ENCODE data around the gene IRGQ. TPM values are rescaled to one million over a fixed set of nuclear protein-coding genes. Genes with fewer than 3 reads are reported as not detected.
"Not testable (repeated sequence)": the region's sequence is repeated elsewhere in the genome, so short reads cannot be mapped to it uniquely, and the experiment has no call there.

The IRGQ gene
- polyA plus RNA-seq, 1 donor = 13.8 TPM

DNA sequence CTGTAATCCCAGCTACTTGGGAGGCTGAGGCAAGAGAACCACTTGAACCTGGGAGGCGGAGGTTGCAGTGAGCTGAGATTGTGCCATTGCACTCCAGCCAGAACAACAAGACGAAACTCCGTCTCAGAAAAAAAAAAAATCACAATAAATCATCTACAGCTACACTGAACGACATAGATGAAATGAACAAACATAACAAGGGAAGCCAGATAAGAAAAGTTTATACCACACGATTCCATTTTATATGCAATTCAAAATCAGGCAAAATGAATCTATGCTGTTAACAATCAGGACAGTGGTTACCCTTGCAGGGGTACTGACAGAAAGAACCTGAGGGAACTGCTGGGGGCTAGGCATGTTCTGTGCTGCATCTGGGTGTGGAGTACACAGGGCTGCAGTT is 26.3 kb downstream of the IRGQ start:
- no peak for DNase-seq

- DNase-seq = no peak
Observed at GRCh38 chr19:43564800-43565199, 31.1 kb downstream of the IRGQ start.

GRCh38 chr19:43563816-43564457 is 32.0 kb downstream of the IRGQ start:
- DNase-seq = no peak

DNA sequence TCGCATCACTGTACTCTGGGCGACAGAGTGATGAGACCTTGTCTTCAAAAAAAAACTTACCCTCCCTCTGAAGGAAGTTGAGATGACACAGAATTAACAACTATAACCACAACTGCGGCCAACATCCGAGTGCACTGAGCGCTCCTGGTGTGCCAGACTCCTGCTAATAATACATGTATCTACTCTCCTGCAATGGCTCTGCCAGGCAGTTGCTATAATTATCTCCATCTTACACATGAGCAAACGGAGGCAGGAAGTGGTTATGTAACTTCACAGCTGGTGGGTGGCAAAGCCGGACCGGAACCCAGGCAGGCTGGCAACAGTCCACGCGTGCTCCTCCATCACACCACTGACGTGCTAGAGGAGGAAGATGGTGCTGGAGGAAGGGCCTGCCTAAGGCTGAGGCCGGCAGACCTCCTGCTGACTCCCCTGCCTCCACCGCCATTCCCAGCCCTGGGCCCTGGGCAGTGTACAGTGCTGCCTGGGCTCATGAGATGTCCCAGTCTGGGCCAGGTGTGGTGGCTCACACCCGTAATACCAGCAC is 33.2 kb downstream of the IRGQ start:
- peak; percentile 67 for DNase-seq

GRCh38 chr19:43562226-43562697 is 33.7 kb downstream of the IRGQ start:
- no peak for DNase-seq

DNA sequence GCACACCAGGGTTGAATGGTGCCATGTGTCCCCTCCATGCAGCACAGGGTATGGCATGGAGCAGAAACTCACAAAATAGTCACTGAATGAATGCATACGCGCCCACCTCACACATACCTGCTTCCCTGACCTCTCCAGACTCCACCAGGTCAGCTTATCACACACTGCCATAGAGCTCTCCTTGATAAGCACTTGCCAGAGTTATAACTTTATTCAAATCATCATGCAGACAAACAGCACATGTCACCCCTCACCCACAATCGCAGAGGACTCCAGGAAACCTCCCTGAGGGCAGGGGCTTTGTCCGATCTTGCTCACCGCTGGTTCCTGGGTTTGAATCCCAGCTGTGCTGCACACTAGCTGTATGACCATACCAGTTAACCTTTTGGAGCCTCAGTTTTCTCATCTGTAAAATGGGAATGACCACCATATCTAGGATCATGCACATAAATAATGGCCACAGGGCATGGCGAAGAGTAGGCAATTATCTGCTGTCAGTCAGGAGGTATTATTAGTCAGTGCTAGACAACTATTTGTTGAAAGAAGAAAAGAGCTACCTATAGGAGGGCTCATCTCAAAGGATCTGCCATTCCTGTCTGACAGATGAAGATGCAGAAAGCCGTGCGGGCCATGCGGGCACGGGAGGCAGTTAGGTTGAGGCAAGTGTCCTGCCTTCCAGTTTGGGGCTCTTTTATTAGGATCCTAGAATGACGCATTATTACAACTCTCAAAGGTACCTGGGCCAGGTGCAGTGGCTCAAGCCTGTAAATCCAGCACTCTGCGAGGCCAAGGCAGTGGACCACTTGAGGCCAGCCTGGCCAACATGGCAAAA is 34.6 kb downstream of the IRGQ start:
- DNase-seq = no peak

DNA sequence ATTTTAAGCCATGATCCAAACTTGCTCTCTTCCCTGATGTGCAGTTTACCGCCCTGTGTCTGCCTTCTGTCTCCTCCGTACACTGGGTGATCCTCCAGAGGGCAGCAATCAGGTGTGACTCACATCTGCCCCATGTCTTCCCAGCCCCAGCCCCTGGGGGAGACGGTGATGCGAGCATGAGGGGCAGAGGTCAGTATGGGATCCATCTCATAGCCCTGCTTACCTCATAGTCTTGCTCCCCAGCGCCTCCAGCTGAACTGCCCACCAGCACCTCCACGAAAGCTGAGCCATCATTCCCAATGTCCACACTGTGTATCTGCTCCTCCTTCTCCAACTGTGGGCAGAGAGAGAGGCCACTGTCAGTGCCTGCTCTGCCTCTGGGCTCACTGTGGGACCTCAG is 35.2 kb downstream of the IRGQ start:
- no peak for DNase-seq

GRCh38 chr19:43555185-43555770 is 40.7 kb downstream of the IRGQ start:
- DNase-seq = peak; percentile 69

- no peak for DNase-seq
Observed at GRCh38 chr19:43554317-43554895, 41.5 kb downstream of the IRGQ start.

GRCh38 chr19:43553656-43554055 is 42.3 kb downstream of the IRGQ start:
- DNase-seq = no peak

GRCh38 chr19:43552616-43553015 is 43.3 kb downstream of the IRGQ start:
- DNase-seq = no peak

DNA sequence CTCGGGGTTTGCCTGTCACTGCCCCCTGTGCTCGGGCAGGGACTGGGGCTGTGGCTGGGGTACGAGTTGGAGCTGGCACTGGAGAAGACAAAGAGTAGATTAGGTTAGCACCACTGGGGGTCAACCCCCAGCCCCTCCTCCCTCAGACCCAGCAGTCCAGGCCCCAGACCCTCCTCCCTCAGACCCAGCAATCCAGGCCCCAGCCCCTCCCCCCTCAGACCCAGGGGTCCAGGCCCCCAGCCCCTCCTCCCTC is 43.8 kb downstream of the IRGQ start:
- no peak for DNase-seq

GRCh38 chr19:43551399-43552197 is 44.3 kb downstream of the IRGQ start:
- no peak for DNase-seq

- DNase-seq = no peak
Observed at GRCh38 chr19:43548706-43549105, 47.2 kb downstream of the IRGQ start.

GRCh38 chr19:43547926-43548325 is 48.0 kb downstream of the IRGQ start:
- DNase-seq = not testable (repeated sequence)

DNA sequence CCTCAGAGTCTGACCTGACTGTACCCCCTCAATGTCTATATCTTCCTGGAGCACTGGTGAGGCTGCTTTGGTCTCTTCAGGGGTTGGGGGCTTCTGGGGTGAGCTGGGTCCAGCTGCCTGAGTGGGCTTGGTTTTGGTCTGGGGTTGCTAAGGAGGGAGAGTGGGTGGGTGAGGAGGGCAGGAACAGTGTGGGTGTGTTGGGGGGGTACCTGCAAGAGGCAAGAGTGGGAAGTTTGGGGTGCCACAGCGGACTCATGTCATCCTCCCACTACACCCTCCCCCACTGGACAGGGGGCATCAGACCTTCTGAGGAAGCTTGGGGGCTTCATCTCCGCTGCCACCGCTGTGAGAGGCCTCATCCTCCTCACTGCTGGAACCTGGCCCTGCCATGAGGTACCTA is 49.4 kb downstream of the IRGQ start:
- no peak for DNase-seq

DNA sequence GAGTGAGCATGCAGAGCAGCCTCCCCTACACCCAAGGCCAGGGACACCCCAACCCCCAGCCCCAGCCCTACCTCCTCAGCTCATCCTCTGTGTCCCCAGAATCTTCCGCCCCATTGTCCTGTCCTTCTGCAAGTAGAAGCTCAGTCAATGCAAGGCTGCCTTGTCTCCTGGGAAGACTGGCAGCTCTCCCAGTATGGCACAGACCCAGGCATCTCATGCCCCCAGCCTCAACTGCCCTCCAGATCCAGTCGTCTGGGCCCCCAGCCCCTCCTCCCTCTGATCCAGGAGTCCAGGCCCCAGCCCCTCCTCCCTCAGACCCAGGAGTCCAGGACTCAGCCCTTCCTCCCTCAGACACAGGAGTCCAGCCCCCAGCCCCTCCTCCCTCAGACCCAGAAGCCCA is 50.0 kb downstream of the IRGQ start:
- no peak for DNase-seq

DNA sequence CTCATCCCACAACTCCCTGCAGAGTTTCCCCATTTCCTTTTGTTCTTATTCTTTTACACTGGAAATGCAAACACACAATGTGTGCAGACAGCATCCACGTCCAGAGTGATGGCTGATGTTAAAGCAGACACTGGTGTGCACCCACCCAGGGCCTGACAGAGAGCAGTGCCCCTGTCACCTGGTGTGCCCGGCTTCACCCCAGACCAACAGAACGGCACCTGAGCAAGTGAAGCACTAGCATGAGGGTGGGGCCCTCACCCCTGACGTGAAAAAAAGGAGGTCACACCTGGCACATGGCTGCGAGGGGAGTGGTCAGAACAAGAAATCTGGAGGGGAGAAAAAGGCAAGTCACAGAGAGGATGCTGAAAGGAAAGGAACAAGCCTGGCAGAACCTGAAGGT is 50.7 kb downstream of the IRGQ start:
- DNase-seq = no peak

- DNase-seq = no peak
Observed at GRCh38 chr19:43544077-43544476, 51.9 kb downstream of the IRGQ start.

GRCh38 chr19:43541920-43542650 is 53.8 kb downstream of the IRGQ start:
- no peak for DNase-seq

DNA sequence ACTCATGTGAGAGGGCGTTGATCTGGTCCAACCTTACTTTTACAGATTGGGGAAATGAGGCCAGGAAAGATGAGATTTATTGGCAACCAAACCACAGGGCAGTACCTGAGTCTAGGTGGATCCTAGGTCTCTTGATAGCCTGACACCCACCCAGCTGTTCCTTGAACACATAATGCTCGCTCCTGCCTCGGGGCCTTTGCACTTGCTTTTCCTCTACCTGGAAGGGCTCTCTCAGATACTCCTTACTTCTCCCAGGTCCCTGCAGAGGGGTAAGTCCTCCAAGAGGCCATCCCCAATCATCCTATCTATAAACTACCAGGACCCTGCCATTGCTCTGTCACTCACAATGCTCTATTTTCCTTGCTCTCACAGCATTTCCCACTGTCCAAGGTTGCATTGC is 55.6 kb downstream of the IRGQ start:
- no peak for DNase-seq

- no peak for DNase-seq
Observed at GRCh38 chr19:43538922-43539321, 57.0 kb downstream of the IRGQ start.
